GM18508 (cell line): ENCODE data around the gene DHRS3.

Experiments used
- ATAC-seq: cut with Tn5 transposase; IDR thresholded peaks from one replicate; pipeline ENCODE4 v1.9.1; 2021; ENCODE audit warnings: moderate number of reproducible peaks; ENCODE audit not compliant: insufficient read depth, unreplicated experiment

DHRS3 gene

DNA sequence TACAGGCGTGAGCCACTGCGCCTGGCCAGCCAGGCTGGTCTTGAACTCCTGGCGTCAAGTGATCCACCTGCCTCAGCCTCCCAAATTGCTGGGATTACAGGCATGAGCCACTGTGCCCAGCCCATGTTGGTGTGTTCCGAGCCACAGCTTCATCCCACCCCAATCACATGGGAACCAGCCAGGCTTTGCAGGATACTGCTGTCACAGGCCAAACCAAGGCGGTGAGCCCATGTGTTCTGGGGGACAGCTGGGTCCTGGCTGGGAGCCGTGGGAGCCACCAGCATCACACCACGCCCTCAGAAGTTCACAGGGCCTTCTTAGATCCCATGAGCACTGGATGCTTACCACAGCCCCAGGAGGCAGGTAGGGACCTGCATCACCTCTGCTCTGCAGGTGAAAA, 56.9 kb downstream of the DHRS3 start:
- ATAC-seq = no peak

DNA sequence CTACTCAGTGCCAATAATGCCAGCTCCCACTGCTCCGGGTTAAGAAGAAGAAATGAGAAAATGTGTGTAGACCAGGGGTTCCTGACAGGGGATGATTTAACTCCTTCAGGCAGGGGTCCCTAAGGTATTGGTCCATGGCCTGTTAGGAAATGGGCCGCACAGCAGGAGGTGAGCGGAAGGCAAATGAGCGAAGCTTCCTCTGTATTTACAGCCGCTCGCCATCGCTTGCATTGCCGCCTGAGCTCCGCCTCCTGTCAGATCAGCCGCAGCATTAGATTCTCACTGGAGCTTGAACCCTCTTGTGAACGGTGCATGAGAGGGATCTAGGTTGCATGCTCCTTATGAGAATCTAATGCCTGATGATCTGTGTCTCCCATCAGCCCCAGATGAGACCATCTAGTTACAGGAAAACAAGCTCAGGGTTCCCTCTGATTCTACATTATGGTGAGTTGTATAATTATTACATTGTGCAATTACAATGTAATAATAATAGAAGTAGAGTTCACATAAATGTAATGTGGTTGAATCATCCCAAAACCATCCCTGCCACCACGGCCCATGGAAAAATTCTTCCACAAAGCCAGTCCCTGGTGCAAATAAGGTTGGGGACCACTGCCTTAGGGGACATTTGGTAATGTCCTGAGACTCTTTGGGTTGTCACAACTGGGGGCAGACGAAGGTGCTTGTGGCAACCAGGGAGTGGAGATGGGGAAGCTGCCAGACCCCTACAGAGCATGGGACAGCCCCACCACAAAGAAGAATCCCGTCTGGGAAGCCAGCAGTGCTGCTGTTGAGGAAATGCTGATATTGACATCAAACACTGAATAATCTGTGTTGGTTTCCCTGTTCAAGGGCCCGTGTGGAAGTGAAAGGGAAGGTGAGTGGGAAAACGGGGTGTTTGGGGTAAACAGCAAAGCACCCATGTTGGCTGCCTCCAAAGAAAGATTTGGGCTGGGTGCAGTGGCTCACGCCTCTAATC, 60.8 kb downstream of the DHRS3 start:
- no peak for ATAC-seq

- ATAC-seq = no peak
Observed at GRCh38 chr1:12556368-12556930, 61.6 kb downstream of the DHRS3 start.

GRCh38 chr1:12555411-12556367, 62.3 kb downstream of the DHRS3 start:
- ATAC-seq = no peak

- no peak for ATAC-seq
Observed at GRCh38 chr1:12554521-12555305, 63.3 kb downstream of the DHRS3 start.

GRCh38 chr1:12553963-12554362, 64.0 kb downstream of the DHRS3 start:
- ATAC-seq = no peak

DNA sequence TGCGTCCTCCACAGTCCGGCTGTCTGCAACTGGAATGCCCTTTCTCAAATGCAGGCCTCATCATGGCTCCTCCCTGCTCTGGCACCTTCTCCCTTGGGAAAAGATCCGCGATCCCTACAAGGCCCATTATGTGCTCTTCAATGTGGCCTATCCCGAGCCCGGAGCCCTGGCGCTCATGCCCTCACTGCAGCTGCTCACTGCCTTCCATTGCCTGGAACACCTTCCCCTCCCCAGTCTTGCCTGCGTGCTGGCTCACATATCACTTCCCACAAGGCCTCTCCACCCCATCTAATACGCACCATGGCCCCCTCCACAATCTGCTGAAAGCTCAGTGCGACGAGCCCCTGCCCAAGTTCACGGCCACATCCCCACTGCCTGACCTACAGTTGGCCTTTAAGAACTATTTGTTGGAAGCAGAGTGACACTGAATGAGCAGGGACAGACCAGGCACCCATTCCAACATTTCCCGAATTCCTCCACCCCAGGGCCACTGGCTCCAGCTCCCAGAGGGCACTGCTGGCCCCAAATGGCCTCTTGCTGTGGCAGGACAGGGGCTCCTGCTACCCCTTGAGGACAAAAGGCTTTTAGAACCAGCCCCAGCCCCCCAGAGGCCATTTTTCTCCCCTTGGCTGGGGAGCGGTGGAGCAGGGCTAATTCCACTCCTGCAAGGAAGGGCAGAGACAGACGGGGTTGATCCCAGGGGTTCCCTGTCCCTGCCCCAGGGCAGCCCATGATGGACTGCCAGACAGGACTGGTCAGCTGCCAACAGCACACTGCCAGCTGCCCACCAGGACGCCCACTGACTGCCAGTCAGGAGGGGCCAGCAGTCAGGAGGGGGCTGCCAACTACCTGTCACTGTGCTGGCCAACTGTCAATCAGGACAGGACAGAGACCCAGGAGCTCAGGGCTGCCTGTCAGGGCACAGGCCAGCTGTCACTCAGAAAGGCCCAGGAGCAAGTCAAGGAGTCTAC, 64.8 kb downstream of the DHRS3 start:
- no peak for ATAC-seq

DNA sequence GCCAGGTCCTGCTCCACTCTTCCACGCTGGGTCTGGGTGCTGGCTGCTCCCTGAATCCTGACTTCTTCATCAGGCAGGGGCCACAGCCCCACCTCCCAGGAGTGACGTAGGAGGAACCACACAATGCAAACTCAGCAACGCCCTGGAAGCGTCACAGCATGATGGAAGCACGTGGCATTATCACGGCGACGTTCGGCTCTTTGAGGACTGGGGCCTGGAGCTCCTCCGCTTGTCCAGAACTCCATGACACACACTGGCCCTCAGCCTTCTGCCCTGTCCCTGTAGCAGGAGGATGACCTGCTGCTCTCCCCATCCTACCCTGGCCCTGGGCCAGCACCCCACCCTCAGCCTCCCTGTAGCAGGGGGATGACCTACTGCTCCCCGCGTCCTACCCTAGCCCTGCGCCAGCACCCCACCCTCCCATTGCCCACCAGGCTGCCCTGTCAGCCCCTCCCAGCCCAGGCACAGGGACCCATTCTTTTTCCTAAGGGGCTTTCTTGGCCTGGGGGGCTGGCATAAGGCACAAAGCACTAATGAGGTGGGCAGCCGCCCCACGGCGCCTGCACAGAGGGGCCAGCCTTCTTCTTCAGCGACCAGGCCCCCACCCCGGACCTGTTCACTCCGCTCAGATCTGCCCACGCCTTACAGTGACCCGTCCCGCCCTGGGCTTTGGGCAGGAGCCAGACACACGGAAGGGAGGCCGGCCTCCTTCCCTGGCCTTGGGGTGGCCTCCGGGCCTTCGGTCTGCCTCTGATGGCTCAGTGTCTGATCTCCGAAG, 65.7 kb downstream of the DHRS3 start:
- no peak for ATAC-seq

DNA sequence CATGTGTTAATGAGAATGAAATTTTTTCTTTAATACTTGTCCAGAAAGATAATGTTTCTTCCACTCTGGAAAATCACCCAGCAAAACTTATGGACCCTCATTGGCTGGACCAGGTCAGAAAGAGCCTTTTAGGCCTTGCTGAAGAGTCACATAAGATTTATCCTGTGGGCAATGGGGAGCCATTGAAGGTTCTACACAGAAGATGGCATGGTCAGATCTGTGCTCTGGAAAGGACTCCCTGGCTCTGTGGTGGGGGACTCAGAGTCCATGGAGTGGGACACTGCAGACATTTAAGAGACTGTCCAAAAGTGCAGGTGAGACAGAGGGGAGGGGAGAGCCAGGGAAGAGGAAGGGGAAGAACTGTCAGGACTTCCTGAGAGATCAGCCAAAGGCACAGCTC, 66.4 kb downstream of the DHRS3 start:
- no peak for ATAC-seq

GRCh38 chr1:12549460-12550349, 68.3 kb downstream of the DHRS3 start:
- no peak for ATAC-seq

DNA sequence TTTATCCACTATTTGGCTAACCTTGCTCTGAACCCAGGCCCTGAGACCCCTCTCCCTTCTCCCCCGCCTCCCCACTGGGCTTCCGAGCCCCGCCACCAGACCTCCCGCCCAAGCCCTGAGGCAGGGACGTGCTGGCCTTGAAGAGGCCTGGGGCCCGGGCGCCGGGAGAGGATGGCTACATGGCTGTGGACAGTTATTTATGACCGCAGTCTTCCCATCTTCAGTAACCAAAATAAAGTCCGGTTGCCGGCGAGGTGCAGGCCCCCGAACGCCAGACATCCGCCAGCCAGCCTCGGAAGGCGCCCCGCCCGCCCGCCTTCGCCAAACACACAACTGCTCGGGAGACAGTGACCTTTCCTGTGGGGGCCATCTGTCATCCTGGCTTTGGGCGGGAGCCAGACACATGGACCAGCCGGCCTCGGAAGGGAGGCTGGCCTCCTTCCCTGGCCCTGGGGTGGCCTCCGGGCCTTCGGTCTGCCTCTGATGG, 69.0 kb downstream of the DHRS3 start:
- ATAC-seq = no peak

DNA sequence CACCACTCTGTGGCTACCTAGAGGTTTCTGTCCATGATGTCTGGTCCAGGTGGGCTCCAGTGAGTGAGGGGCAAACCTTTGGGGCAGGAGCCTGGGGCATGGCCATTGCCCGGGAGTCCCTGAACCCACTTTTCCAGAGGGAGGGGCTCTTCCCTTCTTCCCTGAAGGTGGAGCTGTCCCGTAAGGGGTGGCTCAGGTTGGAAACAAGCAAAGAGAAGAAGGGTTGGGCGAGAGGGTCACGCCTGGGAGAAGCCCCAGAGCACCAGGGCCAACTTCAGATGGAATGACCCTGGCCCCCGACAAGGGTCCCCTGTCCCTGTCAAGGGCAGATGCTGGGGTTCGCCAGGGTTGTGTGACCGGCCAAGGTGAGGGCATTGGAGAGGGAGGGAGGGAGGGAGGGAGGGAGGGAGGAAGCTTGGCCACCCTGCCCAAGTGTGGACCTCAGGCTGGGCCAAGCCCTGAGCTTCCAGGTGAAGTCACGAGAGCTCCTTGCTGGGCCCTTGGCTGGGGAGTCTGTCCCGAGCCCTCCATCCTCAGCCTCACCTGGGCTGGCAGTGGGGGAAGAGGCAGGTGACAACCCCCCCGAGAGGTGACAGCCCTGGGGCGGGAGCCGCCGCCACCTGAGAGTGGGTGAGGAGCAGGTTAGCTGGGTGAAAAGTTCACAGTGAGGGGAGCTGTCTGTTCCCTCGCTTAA, 69.6 kb downstream of the DHRS3 start:
- ATAC-seq = no peak

- ATAC-seq = no peak
Observed at GRCh38 chr1:12547586-12548225, 70.3 kb downstream of the DHRS3 start.

DNA sequence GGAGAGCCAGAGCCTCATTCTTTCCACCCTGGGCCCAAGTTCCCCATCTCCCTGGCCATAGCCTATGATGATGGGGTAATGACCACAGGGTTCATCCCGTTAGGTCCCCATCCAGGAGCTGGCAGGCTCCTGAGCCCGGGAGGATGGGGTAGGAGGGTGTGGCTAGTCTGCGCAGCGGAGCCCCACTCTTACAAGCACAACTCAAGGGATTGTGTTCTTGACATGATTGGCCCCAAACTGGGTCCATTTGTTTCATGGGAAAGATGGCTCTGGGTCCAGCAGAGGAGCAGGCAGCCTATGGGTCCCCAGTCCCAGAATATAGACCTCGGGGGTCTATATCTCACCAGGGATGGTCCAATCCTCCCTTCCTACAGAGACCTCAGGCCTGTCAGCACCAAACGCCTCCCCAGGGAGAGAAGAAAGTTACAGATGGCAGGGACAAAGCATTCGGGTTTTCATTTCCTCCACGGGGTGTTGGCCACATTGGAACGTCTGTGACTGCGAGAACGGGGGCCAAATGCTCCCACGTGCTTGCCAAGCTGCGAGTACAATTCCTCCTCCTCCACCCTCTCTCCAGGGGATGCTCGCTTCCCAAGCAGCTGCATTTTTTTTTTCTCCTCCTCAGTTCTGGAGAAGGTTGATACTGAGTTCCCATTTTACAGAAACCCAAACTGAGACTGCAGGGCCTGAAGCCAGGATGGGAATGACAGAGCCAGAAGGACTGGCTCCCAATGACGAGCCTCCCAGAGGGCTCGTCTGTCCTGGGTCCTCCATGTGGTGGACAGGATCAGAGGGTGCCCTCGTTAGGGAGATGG, 71.0 kb downstream of the DHRS3 start:
- ATAC-seq = no peak

GRCh38 chr1:12544992-12545391, 73.0 kb downstream of the DHRS3 start:
- no peak for ATAC-seq
